ENCODE results near the gene LHPP.

DNA sequence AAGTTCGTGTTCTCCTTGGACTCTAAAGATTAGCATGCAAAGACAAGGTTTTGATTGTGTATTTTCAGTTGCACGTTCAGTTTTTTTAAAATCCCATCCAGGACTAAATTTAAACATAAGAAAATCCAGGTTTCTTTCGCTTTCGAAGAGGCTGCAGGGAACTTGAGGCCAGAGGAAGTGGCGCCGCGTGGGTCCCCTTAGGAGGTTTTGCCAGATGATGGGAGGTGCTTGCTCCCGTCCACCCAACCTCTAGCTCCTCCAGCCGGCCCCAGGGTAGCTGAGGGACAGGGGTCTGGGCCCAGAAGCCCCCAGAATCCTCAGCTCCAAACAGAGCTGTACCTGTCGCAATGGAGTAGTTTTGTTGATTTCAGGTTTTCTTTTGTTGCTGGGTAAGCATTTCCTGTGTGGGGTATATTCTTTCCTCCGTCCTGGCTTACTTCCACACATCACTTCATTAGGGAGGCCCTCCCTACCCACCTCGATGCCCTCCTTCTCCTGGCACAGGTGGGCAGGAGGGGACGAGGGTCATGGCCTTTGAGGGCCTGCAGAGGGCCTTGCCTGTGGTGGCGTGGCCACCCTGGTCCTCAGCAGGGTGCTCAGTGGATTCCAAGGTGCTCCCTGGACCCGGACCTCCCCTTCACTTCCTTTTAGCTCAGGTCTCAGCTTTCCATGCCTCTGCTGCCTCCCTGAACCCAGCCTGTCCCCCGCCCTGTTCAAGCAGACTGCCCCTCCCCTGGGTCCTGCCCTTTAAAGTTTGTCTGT is 32.6 kb downstream of the LHPP start:
- TF ChIP-seq CTCF (IDR thresholded peaks at IDR 0.05; ENCODE audit: low read depth, low read length, poor library complexity, severe bottlenecking) = no peak
- TF ChIP-seq EZH2phosphoT487 (IDR thresholded peaks at IDR 0.05; ENCODE audit: borderline replicate concordance, low read length) = no peak
